Natural killer cell (primary cell): ENCODE data around the gene NR2F1-AS1. TPM values are rescaled to one million over a fixed set of nuclear protein-coding genes. Genes with fewer than 3 reads are reported as not detected.

Experiments
- ATAC-seq, 3 donors: fragments of 150-1000 bp in 2 of 3; fragments of 200-7000 bp in 1 of 3; cut with Tn5 transposase; 1 replicate in 1 of 3; 2 replicates in 2 of 3; pipeline ENCODE4 v1.10.0; 2021; ENCODE audit warnings: mild to moderate bottlenecking in 2 of 3, moderate library complexity in 2 of 3
- DNase-seq, 2 donors: peaks; one replicate each; pipeline versions ENCODE4 v3.0.0 to v3.0.0-alpha.2; 2013 to 2021; ENCODE audit warnings: mixed read lengths in 1 of 2
- H3K27ac ChIP-seq: one replicate; pipeline ENCODE4 v1.5.1; 2013; ENCODE audit warnings: mild to moderate bottlenecking, low read length
- H3K27me3 ChIP-seq: one replicate; pipeline ENCODE4 v1.6.1; 2013; ENCODE audit warnings: low read length; ENCODE audit not compliant: control insufficient read depth, insufficient read depth
- H3K36me3 ChIP-seq: one replicate; pipeline ENCODE4 v1.6.1; 2013; ENCODE audit warnings: low read length; ENCODE audit not compliant: control insufficient read depth, insufficient read depth
- H3K4me1 ChIP-seq: one replicate; pipeline ENCODE4 v1.6.1; 2013; ENCODE audit warnings: low read length; ENCODE audit not compliant: control insufficient read depth, insufficient read depth
- H3K4me3 ChIP-seq: one replicate; pipeline ENCODE4 v1.5.1; 2013; ENCODE audit warnings: low read length
- H3K9me3 ChIP-seq: one replicate; pipeline ENCODE4 v1.6.1; 2013; ENCODE audit warnings: low read length; ENCODE audit not compliant: control insufficient read depth, insufficient read depth
- H3K27ac Mint-ChIP-seq, 2 donors: one replicate each; pipeline ENCODE4 v1.8.0; 2022; ENCODE audit warnings: mild to moderate bottlenecking in 2 of 2, mixed read lengths in 2 of 2, moderate library complexity in 1 of 2
- H3K27me3 Mint-ChIP-seq, 2 donors: one replicate each; pipeline ENCODE4 v1.8.0; 2022; ENCODE audit warnings: low read depth in 2 of 2, mixed read lengths in 2 of 2
- H3K36me3 Mint-ChIP-seq: one replicate; pipeline ENCODE4 v1.8.0; 2022; ENCODE audit warnings: mixed read lengths
- H3K4me1 Mint-ChIP-seq, 2 donors: one replicate each; pipeline ENCODE4 v1.8.0; 2022; ENCODE audit warnings: mixed read lengths in 2 of 2
- H3K4me3 Mint-ChIP-seq: one replicate; pipeline ENCODE4 v1.8.0; 2022; ENCODE audit warnings: mild to moderate bottlenecking, moderate library complexity, mixed read lengths
- H3K9me3 Mint-ChIP-seq, 2 donors: one replicate each; pipeline ENCODE4 v1.8.0; 2022; ENCODE audit warnings: mixed read lengths in 2 of 2
- WGBS: methylation state at CpG from one replicate; pipeline ENCODE4 v1.1.7; 2013; ENCODE audit warnings: missing lambda C conversion rate; ENCODE audit not compliant: insufficient coverage; 5-methylcytosine and 5-hydroxymethylcytosine counted together
- intact Hi-C: fragments of 100-400 bp; cut with micrococcal nuclease; formaldehyde crosslinking; loops from one replicate; pipeline ENCODE4 v1.14.2; 2022
- total RNA-seq, 4 donors: library from RNA; stranded (reverse); fragments of 120-200 nt in 1 of 4; gene quantifications; one replicate each; pipeline versions ENCODE4 v1.2.3 to v1.2.4, GENCODE V29; 2013 to 2022
- TF ChIP-seq, protein P1 (sequence below): fragments of 200-600 bp; IDR thresholded peaks from one replicate; pipeline ENCODE4 v1.8.0; 2022; ENCODE audit warnings: antibody characterized with exemption

The NR2F1-AS1 gene
- total RNA-seq, 3 donors from 2014 or later (not counting 1 experiment from before 2014, with no cell fraction given) = not detected

DNA sequence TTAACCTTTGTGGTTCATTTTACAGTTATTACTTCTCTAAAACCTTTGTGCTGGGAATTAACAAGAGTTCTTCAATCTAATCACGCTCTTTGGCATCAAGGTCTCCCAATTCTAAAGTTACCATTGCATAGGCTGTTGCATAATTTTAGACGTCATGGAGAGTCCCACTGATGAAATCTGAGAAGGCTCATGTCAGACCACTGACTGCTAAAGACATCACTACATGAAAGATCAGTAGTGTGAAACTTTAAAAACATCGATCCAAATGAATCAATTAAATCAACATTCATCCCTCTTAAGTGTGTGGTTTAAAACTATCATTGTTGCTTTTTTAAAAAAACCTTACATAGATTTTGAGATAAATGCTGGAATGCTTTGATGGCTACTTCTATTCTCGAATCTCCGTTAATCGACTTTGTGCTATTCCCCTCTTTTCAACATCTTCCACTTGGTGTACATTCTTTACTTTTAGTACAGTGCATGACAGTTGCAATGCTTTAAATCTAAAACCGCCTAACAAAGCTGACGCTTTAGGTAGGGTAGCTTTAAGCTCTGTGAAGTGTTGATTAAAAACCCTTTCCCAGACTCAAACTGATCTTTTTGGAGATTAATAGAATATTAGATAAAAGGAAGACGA lies 35.6 kb upstream of the NR2F1-AS1 start:
- no peak for DNase-seq
- intact Hi-C loops = no loop called here
- H3K4me1 ChIP-seq = peaks cover 5% of the 10 kb centered on the region
- H3K9me3 ChIP-seq = no peaks in the 10 kb centered on the region
- no peak overlapping the region for H3K4me3 Mint-ChIP-seq
- H3K27ac Mint-ChIP-seq = no peak overlapping the region
- H3K27ac ChIP-seq = no peak overlapping the region
- peaks cover 27% of the 10 kb centered on the region for H3K27me3 ChIP-seq
- H3K4me1 Mint-ChIP-seq = peaks cover 22% of the 10 kb centered on the region in 2 donors
- H3K36me3 Mint-ChIP-seq = no peaks in the 10 kb centered on the region
- ATAC-seq = no peak
- H3K4me3 ChIP-seq = no peak overlapping the region
- TF ChIP-seq, protein P1, sequence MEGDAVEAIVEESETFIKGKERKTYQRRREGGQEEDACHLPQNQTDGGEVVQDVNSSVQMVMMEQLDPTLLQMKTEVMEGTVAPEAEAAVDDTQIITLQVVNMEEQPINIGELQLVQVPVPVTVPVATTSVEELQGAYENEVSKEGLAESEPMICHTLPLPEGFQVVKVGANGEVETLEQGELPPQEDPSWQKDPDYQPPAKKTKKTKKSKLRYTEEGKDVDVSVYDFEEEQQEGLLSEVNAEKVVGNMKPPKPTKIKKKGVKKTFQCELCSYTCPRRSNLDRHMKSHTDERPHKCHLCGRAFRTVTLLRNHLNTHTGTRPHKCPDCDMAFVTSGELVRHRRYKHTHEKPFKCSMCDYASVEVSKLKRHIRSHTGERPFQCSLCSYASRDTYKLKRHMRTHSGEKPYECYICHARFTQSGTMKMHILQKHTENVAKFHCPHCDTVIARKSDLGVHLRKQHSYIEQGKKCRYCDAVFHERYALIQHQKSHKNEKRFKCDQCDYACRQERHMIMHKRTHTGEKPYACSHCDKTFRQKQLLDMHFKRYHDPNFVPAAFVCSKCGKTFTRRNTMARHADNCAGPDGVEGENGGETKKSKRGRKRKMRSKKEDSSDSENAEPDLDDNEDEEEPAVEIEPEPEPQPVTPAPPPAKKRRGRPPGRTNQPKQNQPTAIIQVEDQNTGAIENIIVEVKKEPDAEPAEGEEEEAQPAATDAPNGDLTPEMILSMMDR = no peak
- no peaks in the 10 kb centered on the region for H3K9me3 Mint-ChIP-seq
- peaks cover 26 to 31% of the 10 kb centered on the region in 2 donors for H3K27me3 Mint-ChIP-seq
- WGBS = 87% methylated on average over 5 of the region's 9 CpGs
- H3K36me3 ChIP-seq = no peaks in the 10 kb centered on the region

DNA sequence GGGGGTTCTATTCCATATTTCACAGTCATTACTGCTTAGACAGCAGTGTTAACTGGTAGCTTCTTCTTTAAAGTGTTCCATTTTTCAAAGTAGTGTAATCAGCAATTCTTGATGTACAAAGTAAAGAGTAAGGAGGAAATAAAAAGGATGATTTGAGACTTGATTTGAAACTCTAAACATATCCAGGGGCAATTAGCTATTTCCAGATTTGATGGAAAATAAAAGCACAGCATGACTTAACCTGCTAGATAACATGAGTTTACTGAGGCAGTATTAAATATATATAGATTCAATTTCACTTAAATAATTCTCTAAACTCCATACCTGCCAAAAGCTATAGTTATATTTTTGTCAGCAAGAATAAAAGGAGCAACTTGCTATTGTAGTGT lies 31.8 kb upstream of the NR2F1-AS1 start:
- Mint-ChIP-seq H3K4me1 (peaks cover 10 to 15% of the 10 kb centered on the region in 2 donors), H3K9me3 (no peaks in the 10 kb centered on the region), H3K4me3 (no peak overlapping the region), H3K27me3 (peaks cover 60 to 64% of the 10 kb centered on the region in 2 donors), H3K27ac (no peak overlapping the region), H3K36me3 (peaks cover 8% of the 10 kb centered on the region)
- TF ChIP-seq, protein P1 = no peak
- no peak overlapping the region for H3K27ac ChIP-seq
- no peak for DNase-seq
- intact Hi-C loops = no loop called here
- no peak overlapping the region for H3K4me3 ChIP-seq
- H3K9me3 ChIP-seq = no peaks in the 10 kb centered on the region
- peaks cover 64% of the 10 kb centered on the region for H3K27me3 ChIP-seq
- no peaks in the 10 kb centered on the region for H3K4me1 ChIP-seq
- ATAC-seq = no peak
- no peaks in the 10 kb centered on the region for H3K36me3 ChIP-seq

DNA sequence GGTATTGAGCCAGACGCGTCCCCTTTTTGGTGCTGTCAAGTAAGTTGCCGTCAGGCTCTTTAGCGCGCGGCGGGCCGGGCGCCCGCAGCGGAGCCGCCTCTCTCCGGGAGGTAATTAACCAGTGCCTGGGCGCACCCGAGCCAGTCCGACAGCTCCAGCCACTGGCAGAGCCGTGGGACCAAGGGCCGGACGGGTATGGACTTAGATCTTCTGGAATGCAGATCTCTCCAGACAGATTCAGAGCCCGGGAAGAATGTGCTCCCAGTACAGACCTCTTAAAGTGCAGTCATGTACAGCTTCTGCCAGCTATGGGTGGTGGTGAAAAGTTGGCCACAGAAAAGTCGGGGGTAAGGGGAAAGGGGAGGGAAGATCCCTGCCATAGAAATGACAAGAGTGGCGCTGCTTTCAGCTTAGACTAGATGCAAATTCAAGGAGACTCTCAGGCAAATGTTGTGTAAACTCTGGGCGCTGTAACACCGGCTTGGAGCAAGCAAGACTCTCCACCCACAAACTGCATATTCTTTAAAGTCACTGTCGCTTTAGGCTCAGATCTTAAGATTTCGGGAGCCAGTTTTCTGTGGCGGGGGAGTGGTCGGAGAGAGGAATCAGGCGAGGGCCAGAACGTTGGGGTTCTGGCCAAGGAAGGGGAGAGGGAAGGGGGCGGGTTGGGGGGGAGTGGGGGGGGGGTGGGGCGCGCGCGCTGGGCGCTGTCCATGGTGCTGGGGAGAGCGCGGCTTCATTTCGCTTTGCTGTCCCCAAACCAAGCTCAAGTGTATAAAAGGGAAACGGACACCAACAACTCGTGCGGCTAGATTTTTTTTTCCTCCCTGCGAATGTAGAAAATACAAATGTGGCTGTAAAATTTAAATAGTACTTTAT lies 31.2 kb upstream of the NR2F1-AS1 start:
- no peaks in the 10 kb centered on the region for H3K9me3 ChIP-seq
- DNase-seq = peak in 1 of 2 donors; percentile 53
- peaks cover 10 to 21% of the 10 kb centered on the region in 2 donors for H3K4me1 Mint-ChIP-seq
- intact Hi-C loops = no loop called here
- peaks cover 3% of the 10 kb centered on the region for H3K4me1 ChIP-seq
- 6% methylated on average over 28 of the region's 43 CpGs for WGBS
- TF ChIP-seq, protein P1 = no peak
- no peak overlapping the region for H3K4me3 ChIP-seq
- H3K27ac Mint-ChIP-seq = no peak overlapping the region
- no peaks in the 10 kb centered on the region for H3K36me3 ChIP-seq
- no peak overlapping the region for H3K27ac ChIP-seq
- H3K27me3 ChIP-seq = peaks cover 71% of the 10 kb centered on the region
- peaks cover 8% of the 10 kb centered on the region for H3K36me3 Mint-ChIP-seq
- H3K4me3 Mint-ChIP-seq = no peak overlapping the region
- H3K27me3 Mint-ChIP-seq = peaks cover 64 to 66% of the 10 kb centered on the region in 2 donors
- peak in 2 of 3 donors; percentile 60 for ATAC-seq
- H3K9me3 Mint-ChIP-seq = no peaks in the 10 kb centered on the region
